HepG2 (cell line): ENCODE results near the gene UBQLN4. TPM values are rescaled to one million over a fixed set of nuclear protein-coding genes. Genes with fewer than 3 reads are reported as not detected.

Experiments
- ARHGAP35 ChIP-seq: sonication (generic); formaldehyde crosslinking; IDR thresholded peaks from 2 replicates; pipeline ENCODE4 v1.9.0; 2022; ENCODE audit warnings: mild to moderate bottlenecking, inconsistent platforms, moderate library complexity, missing genetic modification reagents, borderline replicate concordance
- BRD4 ChIP-seq: sonication (generic); formaldehyde crosslinking; IDR thresholded peaks from 2 replicates; pipeline ENCODE4 v1.4.0; 2020; ENCODE audit warnings: missing genetic modification reagents
- EP300 ChIP-seq, 3 experiments: sonication (generic) in 1 of 3; formaldehyde crosslinking in 1 of 3; IDR thresholded peaks; 2 replicates each; pipeline versions ENCODE4 v1.5.1 to v1.6.1; 2011 to 2020; ENCODE audit warnings: low read depth in 2 of 3, low read length in 2 of 3, borderline replicate concordance in 1 of 3, improper control_type of control experiment in 1 of 3, mild to moderate bottlenecking in 1 of 3, missing genetic modification reagents in 1 of 3, moderate library complexity in 1 of 3
- EZH2 ChIP-seq: conservative IDR thresholded peaks from 2 replicates; pipeline ENCODE4 v1.6.1; 2012; ENCODE audit warnings: mild to moderate bottlenecking, low read depth, low read length, moderate library complexity
- FLYWCH1 ChIP-seq: sonication (generic); formaldehyde crosslinking; IDR thresholded peaks from 2 replicates; pipeline ENCODE4 v1.8.1; 2023; ENCODE audit warnings: mild to moderate bottlenecking, missing genetic modification reagents
- HCFC1 ChIP-seq: fragments of 150-350 bp; IDR thresholded peaks from 2 replicates; pipeline ENCODE4 v1.6.1; 2014; ENCODE audit warnings: low read depth, low read length
- MED8 ChIP-seq: sonication (generic); formaldehyde crosslinking; IDR thresholded peaks from 2 replicates; pipeline ENCODE4 v1.8.1; 2023; ENCODE audit warnings: mild to moderate bottlenecking, missing genetic modification reagents; ENCODE audit not compliant: insufficient replicate concordance
- MZF1 ChIP-seq: sonication (generic); formaldehyde crosslinking; IDR thresholded peaks from 2 replicates; pipeline ENCODE4 v1.8.1; 2023; ENCODE audit warnings: mild to moderate bottlenecking, missing genetic modification reagents, borderline replicate concordance
- SALL1 ChIP-seq: sonication (generic); formaldehyde crosslinking; IDR thresholded peaks from 2 replicates; pipeline ENCODE4 v1.8.0; 2022; ENCODE audit warnings: mild to moderate bottlenecking, missing genetic modification reagents
- SMAD9 ChIP-seq: sonication (generic); formaldehyde crosslinking; IDR thresholded peaks from 2 replicates; pipeline ENCODE4 v1.5.1; 2020; ENCODE audit warnings: mild to moderate bottlenecking, missing genetic modification reagents
- SUZ12 ChIP-seq: fragments of 150-350 bp; IDR thresholded peaks from 2 replicates; pipeline ENCODE4 v1.6.1; 2014; ENCODE audit warnings: low read depth, low read length
- XBP1 ChIP-seq: sonication (generic); formaldehyde crosslinking; IDR thresholded peaks from 2 replicates; pipeline ENCODE4 v1.5.0; 2020; ENCODE audit warnings: missing genetic modification reagents
- ZBTB1 ChIP-seq: sonication (generic); formaldehyde crosslinking; IDR thresholded peaks from 2 replicates; pipeline ENCODE4 v1.4.0; 2020; ENCODE audit warnings: missing genetic modification reagents, borderline replicate concordance
- ZNF337 ChIP-seq: sonication (generic); formaldehyde crosslinking; IDR thresholded peaks from 2 replicates; pipeline ENCODE4 v1.5.1; 2020; ENCODE audit warnings: missing genetic modification reagents, low read depth, mild to moderate bottlenecking, borderline replicate concordance
- ZNF670 ChIP-seq: sonication (generic); formaldehyde crosslinking; IDR thresholded peaks from 2 replicates; pipeline ENCODE4 v1.8.0; 2022; ENCODE audit warnings: mild to moderate bottlenecking, missing genetic modification reagents, borderline replicate concordance
- polyA plus RNA-seq, 8 experiments: library from polyadenylated mRNA; depleted of rRNA in 3 of 8; stranded (reverse) in 7 of 8; unstranded in 1 of 8; fragments of >200 nt; fragmentation: Illumina TruSeq in 4 of 8; extraction: Trizol in 4 of 8; gene quantifications; 2 replicates each; pipeline versions ENCODE4 v1.2.1 to v1.2.3, GENCODE V29; 2011 to 2016; ENCODE audit warnings: low read depth in 4 of 8, missing spikeins in 1 of 8, mixed read lengths in 1 of 8; ENCODE audit not compliant: insufficient read depth in 1 of 8
- total RNA-seq, 5 experiments: library from RNA; depleted of rRNA; stranded (reverse); fragments of >200 nt; fragmentation: Illumina TruSeq; extraction: Trizol; gene quantifications; 2 replicates each; pipeline ENCODE4 v1.2.3, GENCODE V29; 2016; ENCODE audit warnings: low read depth in 1 of 5
- TF ChIP-seq, protein P1 (sequence below): IDR thresholded peaks from 2 replicates; pipeline ENCODE4 v1.6.1; 2016; ENCODE audit warnings: control low read depth
- TF ChIP-seq, protein P2 (sequence below): sonication (generic); formaldehyde crosslinking; conservative IDR thresholded peaks from 2 replicates; pipeline ENCODE4 v1.5.0; 2020; ENCODE audit warnings: missing genetic modification reagents
- TF ChIP-seq, protein P3 (sequence below): sonication (generic); formaldehyde crosslinking; IDR thresholded peaks from 2 replicates; pipeline ENCODE4 v1.5.1; 2020; ENCODE audit warnings: mild to moderate bottlenecking, missing genetic modification reagents, borderline replicate concordance
- TF ChIP-seq, protein P4 (sequence below): sonication (generic); formaldehyde crosslinking; IDR thresholded peaks from 2 replicates; pipeline ENCODE4 v1.4.0; 2020; ENCODE audit warnings: missing genetic modification reagents
- TF ChIP-seq, protein P5 (sequence below): sonication (generic); formaldehyde crosslinking; IDR thresholded peaks from 2 replicates; pipeline ENCODE4 v1.4.0; 2020; ENCODE audit warnings: missing genetic modification reagents

Gene UBQLN4
- total and polyA plus RNA-seq, 2 of the 13 experiments (the other 11 are each of a cell fraction or from before 2014, with no cell fraction given): 31.5 to 39.8 TPM

DNA sequence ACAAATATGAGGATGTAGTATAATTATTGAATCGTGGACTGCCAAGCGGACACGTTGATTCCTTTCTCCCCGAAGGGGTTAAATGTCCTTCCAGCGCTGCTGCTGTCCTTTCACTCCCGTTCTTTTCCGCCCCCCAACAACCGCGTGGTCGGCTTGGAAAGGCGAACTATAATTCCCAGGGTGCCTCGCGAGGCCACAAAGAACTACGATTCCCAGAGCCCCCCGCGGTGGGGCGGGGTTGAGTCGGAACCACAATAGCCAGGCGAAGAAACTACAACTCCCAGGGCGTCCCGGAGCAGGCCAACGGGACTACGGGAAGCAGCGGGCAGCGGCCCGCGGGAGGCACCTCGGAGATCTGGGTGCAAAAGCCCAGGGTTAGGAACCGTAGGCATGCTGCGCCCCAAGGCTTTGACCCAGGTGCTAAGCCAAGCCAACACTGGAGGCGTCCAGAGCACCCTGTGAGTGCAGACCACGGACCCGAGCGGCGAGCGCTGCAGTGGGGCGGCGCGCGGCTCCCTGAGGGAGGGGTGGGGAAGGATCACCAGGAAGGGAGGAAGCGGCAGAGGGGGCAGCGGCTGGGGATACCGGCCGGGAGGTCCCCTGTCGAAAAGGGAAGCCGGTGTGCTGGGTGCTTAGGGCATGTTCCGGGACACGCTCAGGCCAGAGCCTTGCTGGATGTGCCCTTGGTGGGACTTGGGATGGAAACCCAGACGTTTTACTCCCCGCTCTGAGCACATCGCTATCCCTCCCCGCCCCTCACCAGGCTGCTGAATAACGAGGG, 1.1 kb upstream of the UBQLN4 start, which contains the start of gene LAMTOR2 (continued):
- TF ChIP-seq, protein P1, sequence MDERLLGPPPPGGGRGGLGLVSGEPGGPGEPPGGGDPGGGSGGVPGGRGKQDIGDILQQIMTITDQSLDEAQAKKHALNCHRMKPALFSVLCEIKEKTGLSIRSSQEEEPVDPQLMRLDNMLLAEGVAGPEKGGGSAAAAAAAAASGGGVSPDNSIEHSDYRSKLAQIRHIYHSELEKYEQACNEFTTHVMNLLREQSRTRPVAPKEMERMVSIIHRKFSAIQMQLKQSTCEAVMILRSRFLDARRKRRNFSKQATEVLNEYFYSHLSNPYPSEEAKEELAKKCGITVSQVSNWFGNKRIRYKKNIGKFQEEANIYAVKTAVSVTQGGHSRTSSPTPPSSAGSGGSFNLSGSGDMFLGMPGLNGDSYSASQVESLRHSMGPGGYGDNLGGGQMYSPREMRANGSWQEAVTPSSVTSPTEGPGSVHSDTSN (CRISPR knock-in tag): no peak
- TF ChIP-seq SALL1 (no peak; the same call in 1 of the 2 replicates), HCFC1 (peak; percentile 99), MED8 (CRISPR knock-in tag) (peak; percentile 45), FLYWCH1 (no peak), ZNF337 (CRISPR knock-in tag) (no peak), ZNF670 (CRISPR knock-in tag) (no peak), MZF1 (CRISPR knock-in tag) (peak; percentile 23; the same call in 1 of the 2 replicates), EP300 (IDR thresholded peaks at IDR 0.05; ENCODE audit: low read depth in 2 of 2, low read length in 2 of 2) (peak in 1 of 2 experiments; percentile 36; a peak in 1 of 4 replicates), EP300 (CRISPR knock-in tag; IDR thresholded peaks at IDR 0.05; ENCODE audit: borderline replicate concordance) (no peak; the same call in 1 of the 2 replicates), ZBTB1 (CRISPR knock-in tag) (0 out of 2 replicates have a peak, but pooled peaks have one; percentile 32), SMAD9 (no peak), ARHGAP35 (CRISPR knock-in tag) (peak; percentile 62; the same call in 1 of the 2 replicates), EZH2 (no peak), BRD4 (peak; percentile 28; the same call in 1 of the 2 replicates), XBP1 (CRISPR knock-in tag) (no peak), SUZ12 (peak; percentile 95)
- TF ChIP-seq, protein P2, sequence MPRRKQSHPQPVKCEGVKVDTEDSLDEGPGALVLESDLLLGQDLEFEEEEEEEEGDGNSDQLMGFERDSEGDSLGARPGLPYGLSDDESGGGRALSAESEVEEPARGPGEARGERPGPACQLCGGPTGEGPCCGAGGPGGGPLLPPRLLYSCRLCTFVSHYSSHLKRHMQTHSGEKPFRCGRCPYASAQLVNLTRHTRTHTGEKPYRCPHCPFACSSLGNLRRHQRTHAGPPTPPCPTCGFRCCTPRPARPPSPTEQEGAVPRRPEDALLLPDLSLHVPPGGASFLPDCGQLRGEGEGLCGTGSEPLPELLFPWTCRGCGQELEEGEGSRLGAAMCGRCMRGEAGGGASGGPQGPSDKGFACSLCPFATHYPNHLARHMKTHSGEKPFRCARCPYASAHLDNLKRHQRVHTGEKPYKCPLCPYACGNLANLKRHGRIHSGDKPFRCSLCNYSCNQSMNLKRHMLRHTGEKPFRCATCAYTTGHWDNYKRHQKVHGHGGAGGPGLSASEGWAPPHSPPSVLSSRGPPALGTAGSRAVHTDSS (CRISPR knock-in tag): 0 out of 2 replicates have a peak, but pooled peaks have one; percentile 41
- TF ChIP-seq, protein P3, sequence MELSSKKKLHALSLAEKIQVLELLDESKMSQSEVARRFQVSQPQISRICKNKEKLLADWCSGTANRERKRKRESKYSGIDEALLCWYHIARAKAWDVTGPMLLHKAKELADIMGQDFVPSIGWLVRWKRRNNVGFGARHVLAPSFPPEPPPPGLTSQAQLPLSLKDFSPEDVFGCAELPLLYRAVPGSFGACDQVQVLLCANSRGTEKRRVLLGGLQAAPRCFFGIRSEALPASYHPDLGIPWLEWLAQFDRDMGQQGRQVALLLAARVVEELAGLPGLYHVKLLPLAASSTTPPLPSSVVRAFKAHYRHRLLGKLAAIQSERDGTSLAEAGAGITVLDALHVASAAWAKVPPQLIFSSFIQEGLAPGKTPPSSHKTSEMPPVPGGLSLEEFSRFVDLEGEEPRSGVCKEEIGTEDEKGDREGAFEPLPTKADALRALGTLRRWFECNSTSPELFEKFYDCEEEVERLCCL (CRISPR knock-in tag): no peak
- TF ChIP-seq, protein P4, sequence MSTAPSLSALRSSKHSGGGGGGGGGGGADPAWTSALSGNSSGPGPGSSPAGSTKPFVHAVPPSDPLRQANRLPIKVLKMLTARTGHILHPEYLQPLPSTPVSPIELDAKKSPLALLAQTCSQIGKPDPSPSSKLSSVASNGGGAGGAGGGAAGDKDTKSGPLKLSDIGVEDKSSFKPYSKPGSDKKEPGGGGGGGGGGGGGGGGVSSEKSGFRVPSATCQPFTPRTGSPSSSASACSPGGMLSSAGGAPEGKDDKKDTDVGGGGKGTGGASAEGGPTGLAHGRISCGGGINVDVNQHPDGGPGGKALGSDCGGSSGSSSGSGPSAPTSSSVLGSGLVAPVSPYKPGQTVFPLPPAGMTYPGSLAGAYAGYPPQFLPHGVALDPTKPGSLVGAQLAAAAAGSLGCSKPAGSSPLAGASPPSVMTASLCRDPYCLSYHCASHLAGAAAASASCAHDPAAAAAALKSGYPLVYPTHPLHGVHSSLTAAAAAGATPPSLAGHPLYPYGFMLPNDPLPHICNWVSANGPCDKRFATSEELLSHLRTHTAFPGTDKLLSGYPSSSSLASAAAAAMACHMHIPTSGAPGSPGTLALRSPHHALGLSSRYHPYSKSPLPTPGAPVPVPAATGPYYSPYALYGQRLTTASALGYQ (CRISPR knock-in tag): peak; percentile 41; the same call in 1 of the 2 replicates
- TF ChIP-seq, protein P5, sequence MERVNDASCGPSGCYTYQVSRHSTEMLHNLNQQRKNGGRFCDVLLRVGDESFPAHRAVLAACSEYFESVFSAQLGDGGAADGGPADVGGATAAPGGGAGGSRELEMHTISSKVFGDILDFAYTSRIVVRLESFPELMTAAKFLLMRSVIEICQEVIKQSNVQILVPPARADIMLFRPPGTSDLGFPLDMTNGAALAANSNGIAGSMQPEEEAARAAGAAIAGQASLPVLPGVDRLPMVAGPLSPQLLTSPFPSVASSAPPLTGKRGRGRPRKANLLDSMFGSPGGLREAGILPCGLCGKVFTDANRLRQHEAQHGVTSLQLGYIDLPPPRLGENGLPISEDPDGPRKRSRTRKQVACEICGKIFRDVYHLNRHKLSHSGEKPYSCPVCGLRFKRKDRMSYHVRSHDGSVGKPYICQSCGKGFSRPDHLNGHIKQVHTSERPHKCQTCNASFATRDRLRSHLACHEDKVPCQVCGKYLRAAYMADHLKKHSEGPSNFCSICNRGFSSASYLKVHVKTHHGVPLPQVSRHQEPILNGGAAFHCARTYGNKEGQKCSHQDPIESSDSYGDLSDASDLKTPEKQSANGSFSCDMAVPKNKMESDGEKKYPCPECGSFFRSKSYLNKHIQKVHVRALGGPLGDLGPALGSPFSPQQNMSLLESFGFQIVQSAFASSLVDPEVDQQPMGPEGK (CRISPR knock-in tag): peak; percentile 72
